Astrocyte (in vitro differentiated cells and primary cell): Measurements from ENCODE around the gene AMDHD2. TPM values are rescaled to one million over a fixed set of nuclear protein-coding genes. Genes with fewer than 3 reads are reported as not detected.

Source experiments
- DNase-seq: peaks from one replicate; pipeline ENCODE4 v3.0.0-alpha.2; 2010; ENCODE audit warnings: low read depth
- FAIRE-seq: peaks from 2 replicates; lab custom pipeline; 2011; peaks lifted over from hg19 to GRCh38; lab: Jason Lieb, UNC
- H2AFZ ChIP-seq: 2 replicates; pipeline ENCODE4 v1.6.0; 2012; ENCODE audit warnings: low read depth, low read length, inconsistent platforms
- H3K27ac ChIP-seq: 2 replicates; pipeline ENCODE4 v1.5.1; 2011; ENCODE audit warnings: low read depth, low read length, inconsistent platforms
- H3K27me3 ChIP-seq: 2 replicates; pipeline ENCODE4 v1.6.0; 2011; ENCODE audit warnings: low read length, inconsistent platforms; ENCODE audit not compliant: insufficient read depth
- H3K36me3 ChIP-seq: 2 replicates; pipeline ENCODE4 v1.5.1; 2011; ENCODE audit warnings: low read length, inconsistent platforms; ENCODE audit not compliant: insufficient read depth
- H3K4me1 ChIP-seq: 2 replicates; pipeline ENCODE4 v1.5.1; 2011; ENCODE audit warnings: low read length, inconsistent platforms; ENCODE audit not compliant: insufficient read depth
- H3K4me2 ChIP-seq: 2 replicates; pipeline ENCODE4 v1.6.0; 2012; ENCODE audit warnings: low read length, inconsistent platforms
- H3K4me3 ChIP-seq: 2 replicates; pipeline ENCODE4 v1.5.1; 2011; ENCODE audit warnings: low read depth, mild to moderate bottlenecking, low read length, inconsistent platforms; ENCODE audit not compliant: insufficient read depth
- H3K79me2 ChIP-seq: 2 replicates; pipeline ENCODE4 v1.6.0; 2012; ENCODE audit warnings: mild to moderate bottlenecking, low read length, inconsistent platforms; ENCODE audit not compliant: insufficient read depth
- H3K9ac ChIP-seq: 2 replicates; pipeline ENCODE4 v1.6.0; 2012; ENCODE audit warnings: mild to moderate bottlenecking, low read length, inconsistent platforms
- H3K9me3 ChIP-seq: 2 replicates; pipeline ENCODE4 v1.5.1; 2012; ENCODE audit warnings: low read depth, mild to moderate bottlenecking, low read length, inconsistent platforms; ENCODE audit not compliant: insufficient read depth
- H4K20me1 ChIP-seq: 2 replicates; pipeline ENCODE4 v1.6.0; 2012; ENCODE audit warnings: low read length, inconsistent platforms; ENCODE audit not compliant: insufficient read depth
- H3K27ac Mint-ChIP-seq: one replicate; pipeline ENCODE4 v1.8.0; 2021; ENCODE audit warnings: mild to moderate bottlenecking, mixed read lengths; ENCODE audit not compliant: unreplicated experiment
- H3K27me3 Mint-ChIP-seq: one replicate; pipeline ENCODE4 v1.8.0; 2021; ENCODE audit warnings: low read depth, mixed read lengths; ENCODE audit not compliant: unreplicated experiment
- H3K36me3 Mint-ChIP-seq: one replicate; pipeline ENCODE4 v1.8.0; 2021; ENCODE audit warnings: low read depth, mixed read lengths; ENCODE audit not compliant: unreplicated experiment
- H3K4me1 Mint-ChIP-seq: one replicate; pipeline ENCODE4 v1.8.0; 2021; ENCODE audit warnings: low read depth, mixed read lengths; ENCODE audit not compliant: unreplicated experiment
- H3K4me3 Mint-ChIP-seq: one replicate; pipeline ENCODE4 v1.8.0; 2021; ENCODE audit warnings: mild to moderate bottlenecking, moderate library complexity, mixed read lengths; ENCODE audit not compliant: unreplicated experiment
- H3K9me3 Mint-ChIP-seq: one replicate; pipeline ENCODE4 v1.8.0; 2021; ENCODE audit warnings: mild to moderate bottlenecking, mixed read lengths; ENCODE audit not compliant: unreplicated experiment
- EZH2 ChIP-seq: IDR thresholded peaks from 2 replicates; pipeline ENCODE4 v1.6.1; 2012; ENCODE audit warnings: mild to moderate bottlenecking, low read length, inconsistent platforms; ENCODE audit not compliant: insufficient read depth
- total RNA-seq: library from RNA; stranded (reverse); gene quantifications from 2 replicates; pipeline ENCODE4 v1.2.1, GENCODE V29; 2021
- TF ChIP-seq, protein P1 (sequence below): IDR thresholded peaks from 2 replicates; pipeline ENCODE4 v1.5.1; 2011; ENCODE audit warnings: low read depth, mild to moderate bottlenecking, inconsistent platforms, low read length, moderate library complexity; ENCODE audit not compliant: insufficient read depth

AMDHD2 gene
- total RNA-seq, 1 donor from 2014 or later, result 32.3 TPM

DNA sequence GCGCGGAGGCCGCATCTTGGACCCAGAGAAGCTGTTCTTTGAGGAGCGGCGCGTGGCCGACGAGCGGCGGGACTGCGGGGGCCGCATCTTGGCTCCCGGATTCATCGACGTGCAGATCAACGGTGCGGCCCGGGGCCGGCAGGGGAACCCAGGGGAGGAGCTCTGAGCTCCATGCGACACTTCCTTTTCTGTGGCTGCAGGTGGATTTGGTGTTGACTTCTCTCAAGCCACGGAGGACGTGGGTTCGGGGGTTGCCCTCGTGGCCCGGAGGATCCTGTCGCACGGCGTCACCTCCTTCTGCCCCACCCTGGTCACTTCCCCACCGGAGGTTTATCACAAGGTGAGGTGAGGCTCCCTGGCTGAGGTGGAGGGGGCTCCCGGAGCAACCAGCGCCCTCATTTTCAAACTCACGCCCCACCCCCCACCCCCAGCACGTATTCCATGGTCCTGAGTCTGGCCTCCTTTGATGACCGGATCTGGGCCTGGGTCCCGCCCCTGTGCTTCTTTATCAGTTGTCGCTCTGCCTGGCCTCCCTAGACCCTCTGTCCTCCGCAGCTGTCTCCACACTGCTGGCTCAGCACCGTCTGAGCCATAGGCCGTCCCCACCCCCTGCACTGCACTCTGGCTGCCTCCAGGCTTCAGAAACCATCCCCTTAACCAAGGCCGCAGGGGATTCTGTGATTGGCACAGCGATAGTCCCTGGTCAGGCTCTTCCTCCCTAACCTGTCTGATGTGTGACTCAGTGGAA is 787 bp downstream of the AMDHD2 start:
- Histone ChIP-seq H3K4me1 (peaks cover 27% of the 10 kb centered on the region), H3K9ac (peak overlapping the region; percentile 84), H3K4me3 (peak overlapping the region; percentile 67), H4K20me1 (peaks cover 66% of the 10 kb centered on the region), H3K9me3 (no peaks in the 10 kb centered on the region), H2AFZ (no peak overlapping the region), H3K27ac (peak overlapping the region; percentile 33), H3K79me2 (peaks cover 68% of the 10 kb centered on the region), H3K27me3 (no peaks in the 10 kb centered on the region), H3K36me3 (peaks cover 21% of the 10 kb centered on the region), H3K4me2 (peak overlapping the region; percentile 87)
- FAIRE-seq (no peak), DNase-seq (no peak)
- Mint-ChIP-seq H3K36me3 (peaks cover 13% of the 10 kb centered on the region), H3K27me3 (no peaks in the 10 kb centered on the region), H3K9me3 (no peaks in the 10 kb centered on the region), H3K4me1 (peaks cover 31% of the 10 kb centered on the region), H3K27ac (peak overlapping the region; percentile 89), H3K4me3 (peak overlapping the region; percentile 88)
- TF ChIP-seq EZH2, result no peak
- TF ChIP-seq, protein P1, sequence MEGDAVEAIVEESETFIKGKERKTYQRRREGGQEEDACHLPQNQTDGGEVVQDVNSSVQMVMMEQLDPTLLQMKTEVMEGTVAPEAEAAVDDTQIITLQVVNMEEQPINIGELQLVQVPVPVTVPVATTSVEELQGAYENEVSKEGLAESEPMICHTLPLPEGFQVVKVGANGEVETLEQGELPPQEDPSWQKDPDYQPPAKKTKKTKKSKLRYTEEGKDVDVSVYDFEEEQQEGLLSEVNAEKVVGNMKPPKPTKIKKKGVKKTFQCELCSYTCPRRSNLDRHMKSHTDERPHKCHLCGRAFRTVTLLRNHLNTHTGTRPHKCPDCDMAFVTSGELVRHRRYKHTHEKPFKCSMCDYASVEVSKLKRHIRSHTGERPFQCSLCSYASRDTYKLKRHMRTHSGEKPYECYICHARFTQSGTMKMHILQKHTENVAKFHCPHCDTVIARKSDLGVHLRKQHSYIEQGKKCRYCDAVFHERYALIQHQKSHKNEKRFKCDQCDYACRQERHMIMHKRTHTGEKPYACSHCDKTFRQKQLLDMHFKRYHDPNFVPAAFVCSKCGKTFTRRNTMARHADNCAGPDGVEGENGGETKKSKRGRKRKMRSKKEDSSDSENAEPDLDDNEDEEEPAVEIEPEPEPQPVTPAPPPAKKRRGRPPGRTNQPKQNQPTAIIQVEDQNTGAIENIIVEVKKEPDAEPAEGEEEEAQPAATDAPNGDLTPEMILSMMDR, result no peak

DNA sequence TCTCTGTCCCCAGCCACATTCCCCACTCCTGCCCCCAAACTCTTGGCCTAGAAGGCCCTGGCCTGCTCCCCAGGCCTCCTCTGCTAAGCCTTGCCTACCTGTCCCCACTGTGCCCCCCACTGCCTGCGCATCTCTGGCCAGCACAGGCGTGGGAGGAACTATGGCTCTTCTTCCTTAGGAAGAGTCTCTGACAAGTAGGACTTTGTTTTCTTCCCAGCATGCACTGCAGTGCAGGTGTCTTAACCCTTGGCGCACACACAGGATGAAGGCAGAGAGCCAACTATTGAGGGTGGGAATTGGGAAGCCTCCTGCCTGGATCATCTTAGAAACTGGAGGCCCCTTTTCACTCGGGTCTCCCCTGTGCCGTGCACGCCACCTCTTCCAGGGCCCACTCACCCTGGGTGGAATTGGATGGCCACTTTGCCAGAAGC is 3.6 kb downstream of the AMDHD2 start:
- Histone ChIP-seq H4K20me1 (peaks cover 46% of the 10 kb centered on the region), H3K27ac (no peak overlapping the region), H3K27me3 (no peaks in the 10 kb centered on the region), H3K4me2 (no peak overlapping the region), H3K4me3 (no peak overlapping the region), H3K36me3 (peaks cover 22% of the 10 kb centered on the region), H3K4me1 (peaks cover 12% of the 10 kb centered on the region), H2AFZ (no peak overlapping the region), H3K9ac (no peak overlapping the region), H3K79me2 (peaks cover 43% of the 10 kb centered on the region), H3K9me3 (no peaks in the 10 kb centered on the region)
- Mint-ChIP-seq H3K9me3 (no peaks in the 10 kb centered on the region), H3K27ac (no peak overlapping the region), H3K4me1 (peaks cover 13% of the 10 kb centered on the region), H3K27me3 (no peaks in the 10 kb centered on the region), H3K36me3 (peaks cover 13% of the 10 kb centered on the region), H3K4me3 (no peak overlapping the region)
- TF ChIP-seq, protein P1, result no peak
- no peak for TF ChIP-seq EZH2
- FAIRE-seq (no peak), DNase-seq (no peak)
